Thoracic aorta (tissue), 2 donors: ENCODE results near the gene COPA. TPM values are rescaled to one million over a fixed set of nuclear protein-coding genes. Genes with fewer than 3 reads are reported as not detected.
"Not testable (repeated sequence)": the region's sequence is repeated elsewhere in the genome, so short reads cannot be mapped to it uniquely, and the experiment has no call there.

Experiments
- ATAC-seq: fragments of 150-250 bp; one replicate; pipeline ENCODE4 v1.8.0; 2017; ENCODE audit warnings: low read depth; ENCODE audit not compliant: insufficient number of reproducible peaks, low FRiP score
- DNase-seq: peaks from one replicate; pipeline ENCODE4 v3.0.0-alpha.2; 2020; ENCODE audit warnings: low spot score
- H3K27ac ChIP-seq, 2 donors: fragments of 200-600 bp; sonication (generic); 1 replicate in 1 of 2; 2 replicates in 1 of 2; pipeline ENCODE4 v1.5.1; 2016; ENCODE audit warnings: mild to moderate bottlenecking in 2 of 2, moderate library complexity in 2 of 2
- H3K27me3 ChIP-seq: fragments of 200-600 bp; sonication (generic); replicated peaks from 2 replicates; pipeline ENCODE4 v1.6.0; 2016; ENCODE audit warnings: mild to moderate bottlenecking; ENCODE audit not compliant: insufficient read depth
- H3K36me3 ChIP-seq: fragments of 200-600 bp; sonication (generic); one replicate; pipeline ENCODE4 v1.5.1; 2016
- H3K4me1 ChIP-seq, 2 donors: fragments of 200-600 bp; sonication (generic); 1 replicate in 1 of 2; 2 replicates in 1 of 2; pipeline versions ENCODE4 v1.5.1 to v1.6.0; 2016; ENCODE audit warnings: low read depth in 2 of 2, mild to moderate bottlenecking in 1 of 2; ENCODE audit not compliant: control insufficient read depth in 1 of 2
- H3K4me3 ChIP-seq: fragments of 200-600 bp; sonication (generic); 2 replicates; pipeline ENCODE4 v1.5.1; 2016; ENCODE audit warnings: mild to moderate bottlenecking
- H3K9me3 ChIP-seq: fragments of 200-600 bp; sonication (generic); 2 replicates; pipeline ENCODE4 v1.5.1; 2016
- CTCF ChIP-seq: fragments of 200-600 bp; sonication (generic); IDR thresholded peaks from one replicate; pipeline ENCODE4 v1.5.1; 2019; ENCODE audit warnings: antibody characterized with exemption
- total RNA-seq, 2 donors: library from RNA; depleted of rRNA; stranded (reverse); fragments of >200 nt; gene quantifications; one replicate each; pipeline versions ENCODE4 v1.1.0 to v1.2.3, GENCODE V29; 2016

COPA gene
- total RNA-seq, 2 donors from 2014 or later, result 114 to 162 TPM

- peaks cover 60% of the 10 kb centered on the region for H3K36me3 ChIP-seq
- no peak for TF ChIP-seq CTCF
- ATAC-seq, result no peak
- no peaks in the 10 kb centered on the region for H3K4me1 ChIP-seq
- H3K27me3 ChIP-seq, result no peaks in the 10 kb centered on the region
- H3K9me3 ChIP-seq, result no peaks in the 10 kb centered on the region
- no peak for DNase-seq
- no peak overlapping the region for H3K4me3 ChIP-seq
- no peak overlapping the region for H3K27ac ChIP-seq
Observed at GRCh38 chr1:160300173-160300572, 42.9 kb downstream of the COPA start.

GRCh38 chr1:160296036-160296435 lies 47.0 kb downstream of the COPA start:
- ATAC-seq (no peak), DNase-seq (no peak)
- no peak for TF ChIP-seq CTCF
- H3K27me3 ChIP-seq, result no peaks in the 10 kb centered on the region
- peaks cover 80% of the 10 kb centered on the region for H3K36me3 ChIP-seq
- no peaks in the 10 kb centered on the region for H3K4me1 ChIP-seq
- no peak overlapping the region for H3K27ac ChIP-seq
- no peak overlapping the region for H3K4me3 ChIP-seq
- H3K9me3 ChIP-seq, result no peaks in the 10 kb centered on the region

- Histone ChIP-seq H3K27ac (no peak overlapping the region), H3K36me3 (peaks cover 85% of the 10 kb centered on the region), H3K4me3 (no peak overlapping the region), H3K4me1 (no peaks in the 10 kb centered on the region), H3K9me3 (no peaks in the 10 kb centered on the region), H3K27me3 (no peaks in the 10 kb centered on the region)
- no peak for ATAC-seq
- TF ChIP-seq CTCF, result no peak
- no peak for DNase-seq
Observed at GRCh38 chr1:160293020-160293968, 49.8 kb downstream of the COPA start.

DNA sequence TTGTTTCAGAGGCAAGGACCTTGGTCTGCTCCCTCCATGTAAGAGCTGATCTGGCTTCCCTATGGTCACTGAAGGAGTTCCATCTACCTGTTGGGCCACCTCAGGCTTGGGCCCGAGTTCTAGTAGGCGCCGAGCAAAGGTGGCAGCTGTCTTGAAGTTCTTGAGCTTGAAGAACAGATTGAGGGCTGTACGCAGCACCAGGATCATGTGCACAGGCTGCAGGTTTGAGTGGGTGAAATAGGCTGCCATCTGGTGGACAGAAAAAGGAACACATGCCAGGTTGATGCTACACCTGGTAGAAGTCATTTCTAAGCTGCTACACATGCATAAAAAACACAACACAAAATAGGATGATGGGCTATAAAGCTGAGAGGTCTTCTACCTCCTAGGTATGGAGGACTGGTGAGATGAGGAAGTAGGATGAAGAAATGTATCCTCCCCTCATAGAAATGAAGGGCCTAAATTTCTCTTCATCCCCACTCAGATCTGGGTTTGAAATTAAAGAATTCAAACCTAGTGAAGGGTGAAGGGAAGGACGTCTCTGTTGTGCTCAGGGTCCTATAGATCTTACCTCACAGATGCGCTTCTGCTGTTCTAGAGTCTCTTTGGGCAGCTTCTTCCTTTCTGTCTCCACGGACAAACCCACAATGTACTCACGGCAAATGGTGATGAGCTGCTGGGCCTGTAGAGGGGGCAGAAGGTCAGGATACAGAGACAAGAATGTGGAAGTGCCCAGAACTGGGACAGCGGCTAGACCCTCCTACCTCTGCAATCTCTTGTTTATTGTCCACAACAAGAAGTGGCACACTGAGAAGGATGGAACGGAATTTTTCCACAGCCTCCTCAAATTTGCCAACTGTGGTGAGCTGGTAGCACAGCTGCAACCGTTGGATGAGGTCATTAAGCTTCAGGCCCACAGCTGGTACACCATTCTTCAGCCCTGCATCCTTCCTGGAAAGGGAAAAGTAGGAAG lies 51.5 kb downstream of the COPA start:
- Histone ChIP-seq H3K4me1 (no peaks in the 10 kb centered on the region), H3K27me3 (no peaks in the 10 kb centered on the region), H3K4me3 (no peak overlapping the region), H3K27ac (no peak overlapping the region), H3K36me3 (peaks cover 69% of the 10 kb centered on the region), H3K9me3 (no peaks in the 10 kb centered on the region)
- TF ChIP-seq CTCF, result peak; percentile 75
- ATAC-seq, result no peak
- peak; percentile 16 for DNase-seq

- Histone ChIP-seq H3K4me1 (peaks cover 15 to 23% of the 10 kb centered on the region in 2 donors), H3K36me3 (peaks cover 32% of the 10 kb centered on the region)
- not testable (repeated sequence) for H3K4me3 ChIP-seq, H3K9me3 ChIP-seq, H3K27ac ChIP-seq, H3K27me3 ChIP-seq, ATAC-seq, DNase-seq
Observed at GRCh38 chr1:160287769-160288168, 55.3 kb downstream of the COPA start.
